IMR-90 (cell line): Measurements from ENCODE around the gene C19orf85. TPM values are rescaled to one million over a fixed set of nuclear protein-coding genes. Genes with fewer than 3 reads are reported as not detected.

Source experiments
- ATAC-seq: fragments of 200-7000 bp; cut with Tn5 transposase; 2 replicates; pipeline ENCODE4 v1.9.1; 2020; ENCODE audit warnings: low read depth, mild to moderate bottlenecking, moderate library complexity
- BruUV-seq: library from RNA; stranded (reverse); fragments of 400-500 nt; replicated peaks from 2 replicates; lab custom pipeline; 2021; lab: Mats Ljungman, UMichigan
- CTCF ChIA-PET: fragments of 300-600 bp; formaldehyde crosslinking; extraction: SDS; loops from one replicate; lab custom pipeline; 2021; ENCODE audit warnings: antibody characterized with exemption; lab: Yijun Ruan, JAX
- POLR2A ChIA-PET: fragments of 300-600 bp; sonication (Branson Sonifier 250); formaldehyde crosslinking; loops from one replicate; lab custom pipeline; 2022; ENCODE audit warnings: antibody characterized with exemption; ENCODE audit not compliant: unreplicated experiment; lab: Charles Lee
- DNase-seq: peaks from one replicate; pipeline ENCODE4 v3.0.0; 2013
- H2AFZ ChIP-seq: replicated peaks from 2 replicates; pipeline ENCODE3; 2013; ENCODE audit warnings: low read length, mild to moderate bottlenecking; ENCODE audit not compliant: poor library complexity
- H2AK5ac ChIP-seq: 2 replicates; pipeline ENCODE4 v1.6.1; 2013; ENCODE audit warnings: low read depth, low read length, inconsistent platforms
- H2AK9ac ChIP-seq: replicated peaks from 2 replicates; pipeline ENCODE3; 2013; ENCODE audit warnings: mild to moderate bottlenecking, low read depth, low read length, moderate library complexity; ENCODE audit not compliant: poor library complexity
- H2BK120ac ChIP-seq: 2 replicates; pipeline ENCODE4 v1.6.1; 2013; ENCODE audit warnings: low read depth, low read length, inconsistent platforms
- H2BK15ac ChIP-seq: 3 replicates; pipeline ENCODE4 v1.6.1; 2013; ENCODE audit warnings: low read depth, low read length, inconsistent platforms
- H2BK20ac ChIP-seq: 2 replicates; pipeline ENCODE4 v1.6.1; 2013; ENCODE audit warnings: low read depth, mild to moderate bottlenecking, inconsistent platforms, low read length, moderate library complexity
- H2BK5ac ChIP-seq: 2 replicates; pipeline ENCODE4 v1.6.1; 2013; ENCODE audit warnings: mild to moderate bottlenecking, low read depth, low read length, inconsistent platforms; ENCODE audit not compliant: poor library complexity, severe bottlenecking
- H3K14ac ChIP-seq: replicated peaks from 2 replicates; pipeline ENCODE4 v1.6.1; 2013; ENCODE audit warnings: low read depth, low read length, inconsistent platforms
- H3K18ac ChIP-seq: 2 replicates; pipeline ENCODE4 v1.6.1; 2013; ENCODE audit warnings: low read depth, low read length, control low read depth
- H3K23ac ChIP-seq: 2 replicates; pipeline ENCODE4 v1.6.1; 2013; ENCODE audit warnings: low read depth, low read length, inconsistent platforms
- H3K27ac ChIP-seq: 2 replicates; pipeline ENCODE4 v1.5.1; 2013; ENCODE audit warnings: mild to moderate bottlenecking, control low read depth, low read length; ENCODE audit not compliant: insufficient read depth
- H3K27me3 ChIP-seq: 2 replicates; pipeline ENCODE4 v1.6.1; 2013; ENCODE audit warnings: low read length; ENCODE audit not compliant: control insufficient read depth, insufficient read depth
- H3K36me3 ChIP-seq: 2 replicates; pipeline ENCODE4 v1.6.1; 2013; ENCODE audit warnings: low read length, mixed read lengths; ENCODE audit not compliant: control insufficient read depth, insufficient read depth
- H3K4ac ChIP-seq: 2 replicates; pipeline ENCODE4 v1.6.1; 2013; ENCODE audit warnings: low read depth, low read length, inconsistent platforms
- H3K4me1 ChIP-seq: 2 replicates; pipeline ENCODE4 v1.6.1; 2013; ENCODE audit warnings: low read length, mixed read lengths; ENCODE audit not compliant: control insufficient read depth, insufficient read depth
- H3K4me2 ChIP-seq: 2 replicates; pipeline ENCODE4 v1.6.1; 2013; ENCODE audit warnings: low read depth, mild to moderate bottlenecking, control low read depth, low read length, moderate library complexity
- H3K4me3 ChIP-seq: 2 replicates; pipeline ENCODE4 v1.5.1; 2013; ENCODE audit warnings: low read depth, mild to moderate bottlenecking, control low read depth, low read length, moderate library complexity; ENCODE audit not compliant: insufficient read depth
- H3K56ac ChIP-seq: 2 replicates; pipeline ENCODE4 v1.6.1; 2013; ENCODE audit warnings: low read length, inconsistent platforms; ENCODE audit not compliant: insufficient read depth; ENCODE audit errors: extremely low read depth
- H3K79me1 ChIP-seq, 2 experiments: 2 replicates each; pipeline ENCODE4 v1.6.1; 2013; ENCODE audit warnings: low read length in 2 of 2, inconsistent platforms in 1 of 2, low read depth in 1 of 2
- H3K9ac ChIP-seq: 2 replicates; pipeline ENCODE4 v1.6.1; 2013; ENCODE audit warnings: low read depth, low read length, control low read depth
- H3K9me1 ChIP-seq: 2 replicates; pipeline ENCODE4 v1.6.1; 2013; ENCODE audit warnings: low read length, inconsistent platforms; ENCODE audit not compliant: insufficient read depth
- H3K9me3 ChIP-seq: 2 replicates; pipeline ENCODE4 v1.6.1; 2013; ENCODE audit warnings: low read length; ENCODE audit not compliant: control insufficient read depth, insufficient read depth
- H4K20me1 ChIP-seq: 2 replicates; pipeline ENCODE4 v1.6.1; 2013; ENCODE audit warnings: low read length, inconsistent platforms; ENCODE audit not compliant: insufficient read depth
- H4K5ac ChIP-seq: 2 replicates; pipeline ENCODE4 v1.6.1; 2013; ENCODE audit warnings: mild to moderate bottlenecking, low read depth, low read length, control low read depth
- H4K8ac ChIP-seq, 2 experiments: 2 replicates each; pipeline ENCODE4 v1.6.1; 2013; ENCODE audit warnings: low read depth in 2 of 2, low read length in 2 of 2, control low read depth in 1 of 2, inconsistent platforms in 1 of 2
- H4K91ac ChIP-seq: 2 replicates; pipeline ENCODE4 v1.6.1; 2013; ENCODE audit warnings: low read depth, low read length, inconsistent platforms; ENCODE audit not compliant: insufficient read depth
- BHLHE40 ChIP-seq: fragments of 150-350 bp; IDR thresholded peaks from 2 replicates; pipeline ENCODE4 v1.6.1; 2016; ENCODE audit warnings: mild to moderate bottlenecking, low read depth, low read length
- CEBPB ChIP-seq: IDR thresholded peaks from 2 replicates; pipeline ENCODE4 v1.6.1; 2012; ENCODE audit warnings: low read depth, low read length, improper control_type of control experiment
- CHD1 ChIP-seq: IDR thresholded peaks from 2 replicates; pipeline ENCODE4 v1.6.1; 2012; ENCODE audit warnings: low read depth, low read length, improper control_type of control experiment
- FOS ChIP-seq: fragments of 150-350 bp; IDR thresholded peaks from 2 replicates; pipeline ENCODE4 v1.6.1; 2016; ENCODE audit warnings: low read depth, low read length
- MAFK ChIP-seq: IDR thresholded peaks from 2 replicates; pipeline ENCODE4 v1.6.1; 2012; ENCODE audit warnings: low read depth, low read length, improper control_type of control experiment
- MAZ ChIP-seq: IDR thresholded peaks from 2 replicates; pipeline ENCODE4 v1.6.1; 2012; ENCODE audit warnings: low read depth, mild to moderate bottlenecking, low read length, improper control_type of control experiment, moderate library complexity, borderline replicate concordance
- MXI1 ChIP-seq: IDR thresholded peaks from 2 replicates; pipeline ENCODE4 v1.6.1; 2012; ENCODE audit warnings: low read depth, mild to moderate bottlenecking, low read length, moderate library complexity, borderline replicate concordance
- NFE2L2 ChIP-seq: fragments of 150-350 bp; IDR thresholded peaks from 2 replicates; pipeline ENCODE4 v1.6.1; 2016; ENCODE audit warnings: low read depth, mild to moderate bottlenecking, low read length
- POLR2A ChIP-seq: IDR thresholded peaks from 2 replicates; pipeline ENCODE4 v1.6.1; 2012; ENCODE audit warnings: mild to moderate bottlenecking, low read depth, low read length
- RAD21 ChIP-seq: IDR thresholded peaks from 2 replicates; pipeline ENCODE4 v1.6.1; 2012; ENCODE audit warnings: low read length, improper control_type of control experiment
- RCOR1 ChIP-seq: IDR thresholded peaks from 2 replicates; pipeline ENCODE4 v1.6.1; 2012; ENCODE audit warnings: mild to moderate bottlenecking, low read length, improper control_type of control experiment; ENCODE audit not compliant: insufficient replicate concordance
- RFX5 ChIP-seq: IDR thresholded peaks from 2 replicates; pipeline ENCODE4 v1.8.0; 2012; ENCODE audit warnings: low read depth, mild to moderate bottlenecking, low read length, moderate library complexity
- SMC3 ChIP-seq: fragments of 150-350 bp; IDR thresholded peaks from 2 replicates; pipeline ENCODE4 v1.6.1; 2016; ENCODE audit warnings: low read depth, mild to moderate bottlenecking, antibody characterized with exemption, low read length, moderate library complexity
- WGBS, 2 experiments: methylation state at CpG; one replicate each; pipeline versions ENCODE4 v1.1.5 to v1.1.7; 2013; ENCODE audit warnings: missing lambda C conversion rate in 2 of 2; ENCODE audit not compliant: insufficient read length in 1 of 2; ENCODE audit errors: extremely low coverage in 2 of 2; 5-methylcytosine and 5-hydroxymethylcytosine counted together
- dilution Hi-C: fragments of 300-500 bp; cut with HindIII; formaldehyde crosslinking; loops from one replicate; pipeline ENCODE4 v1.14.3; 2018; ENCODE audit warnings: low sequenced_read_pairs; ENCODE audit not compliant: unreplicated experiment
- in situ Hi-C: fragments of 300-500 bp; cut with MboI; formaldehyde crosslinking; loops from 3 replicates; pipeline ENCODE4 v1.14.3; 2019; ENCODE audit warnings: low sequenced_read_pairs, inconsistent platforms, mixed read lengths
- intact Hi-C: fragments of 100-400 bp; cut with micrococcal nuclease; formaldehyde crosslinking; loops from 2 replicates; pipeline ENCODE4 v1.10.0; 2022
- polyA plus RNA-seq, 3 experiments: library from polyadenylated mRNA; depleted of rRNA; stranded (reverse); fragments of >200 nt; gene quantifications; 2 replicates each; pipeline ENCODE4 v1.2.3, GENCODE V29; 2012; ENCODE audit warnings: low replicate concordance in 1 of 3
- total RNA-seq: library from RNA; depleted of rRNA; stranded (reverse); fragments of >200 nt; gene quantifications from 2 replicates; pipeline ENCODE4 v1.2.3, GENCODE V29; 2012
- TF ChIP-seq, protein P1 (sequence below): fragments of 150-350 bp; IDR thresholded peaks from 2 replicates; pipeline ENCODE4 v1.6.1; 2016; ENCODE audit warnings: low read depth, mild to moderate bottlenecking, low read length, moderate library complexity, borderline replicate concordance
- TF ChIP-seq, protein P2 (sequence below): fragments of 150-350 bp; IDR thresholded peaks from 2 replicates; pipeline ENCODE4 v1.6.1; 2017; ENCODE audit warnings: mild to moderate bottlenecking, antibody characterized with exemption, low read length, low read depth

The C19orf85 gene
- total and polyA plus RNA-seq, 2 of the 4 experiments (the other 2 are of a cell fraction), result not detected

DNA sequence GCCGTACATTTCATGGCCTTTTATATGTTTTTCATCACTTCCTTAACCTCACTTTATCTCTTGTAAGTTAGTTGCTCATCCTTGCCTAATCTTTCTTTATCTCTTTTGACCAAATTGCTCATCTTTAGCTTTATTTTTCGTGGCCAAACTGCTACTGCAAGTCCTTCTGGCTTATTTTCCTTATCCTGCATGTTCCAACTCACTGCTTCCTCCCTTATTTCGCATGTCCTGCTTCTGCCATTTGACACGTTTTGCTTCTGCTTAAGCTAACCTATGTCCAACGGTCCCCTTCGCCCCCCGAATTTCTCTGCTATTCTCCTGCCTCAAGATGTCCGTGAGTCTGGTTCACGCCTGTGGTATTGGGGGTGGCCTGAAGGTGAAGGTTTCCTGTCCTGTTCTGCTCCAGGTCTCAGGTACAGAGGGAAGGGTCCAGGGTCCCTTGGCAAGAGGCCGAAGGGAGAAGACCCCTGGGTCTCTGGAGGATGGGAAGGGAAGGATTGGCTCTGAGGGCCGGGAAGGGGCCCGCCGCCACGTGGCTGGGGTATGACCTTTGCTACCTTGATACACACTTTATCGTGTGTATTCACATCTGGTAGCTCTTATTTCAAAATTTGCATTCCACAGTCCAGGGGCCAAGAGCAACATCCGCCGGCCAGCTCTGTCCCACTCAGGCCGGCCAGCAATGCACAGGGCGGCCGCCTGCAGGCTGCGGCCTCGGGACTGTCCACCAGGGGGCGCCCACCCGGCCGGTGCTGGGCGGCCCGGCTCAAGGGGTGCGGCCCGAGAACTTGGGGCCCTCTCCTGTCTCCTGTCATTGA is 2.9 kb upstream of the C19orf85 start:
- Histone ChIP-seq H2BK15ac (0 out of 3 replicates have a peak overlapping the region, but pooled peaks have one; percentile 36), H3K14ac (peak overlapping the region; percentile 64; the same call in 1 of the 2 replicates), H4K91ac (peak overlapping the region; percentile 23; the same call in 1 of the 2 replicates), H2BK120ac (0 out of 2 replicates have a peak overlapping the region, but pooled peaks have one; percentile 55), H4K20me1 (no peaks in the 10 kb centered on the region), H3K27me3 (no peaks in the 10 kb centered on the region), H2BK20ac (no peak overlapping the region), H3K56ac (no peak overlapping the region), H3K4me2 (peak overlapping the region; percentile 80), H3K23ac (no peak overlapping the region), H3K27ac (no peak overlapping the region), H3K9me3 (no peaks in the 10 kb centered on the region), H4K5ac (peak overlapping the region; percentile 65; the same call in 1 of the 2 replicates), H2AK5ac (peak overlapping the region; percentile 1; the same call in 1 of the 2 replicates), H3K4me3 (no peak overlapping the region), H3K4me1 (peaks cover 8% of the 10 kb centered on the region), H3K36me3 (no peaks in the 10 kb centered on the region), H4K8ac (peak overlapping the region; percentile 47 to 86; a peak in 3 of 4 replicates), H3K79me1 (0 out of 4 replicates have a peak, but pooled peaks cover 0 to under 1% of the 10 kb centered on the region in 2 experiments), H3K9ac (no peak overlapping the region), H3K18ac (no peak overlapping the region), H3K4ac (peak overlapping the region; percentile 25; the same call in 1 of the 2 replicates), H2AK9ac (peak overlapping the region; percentile 95), H2AFZ (peak overlapping the region; percentile 97), H2BK5ac (no peak overlapping the region), H3K9me1 (no peaks in the 10 kb centered on the region; the same call in 1 of the 2 replicates)
- WGBS, 2 experiments, result 31% methylated on average over 6 of the region's 29 CpGs; no CpG with 5 or more reads in 1 of the 2 experiments
- no TSS peak for BruUV-seq
- in situ Hi-C loops (no loop called here), dilution Hi-C loops (no loop called here), intact Hi-C loops (loop anchor here (1.0 kb wide), 1 partner anchor 37 kb away; no protein-coding TSS in a partner anchor)
- DNase-seq (peak; percentile 65), ATAC-seq (peak; percentile 99)
- CTCF ChIA-PET, result interaction anchor here (0.6 to 2.6 kb wide), 13 partner anchors 8 to 132 kb away, joined by 3 to 24 read pairs (median 4); partner anchors contain the start of genes FIZ1, NAT14 and ZNF628
- POLR2A ChIA-PET, result interaction anchor here (0.6 kb wide), 1 partner anchor 57 kb away, joined by 4 read pairs; no protein-coding TSS in a partner anchor
- TF ChIP-seq MXI1, result no peak
- TF ChIP-seq NFE2L2, result no peak
- TF ChIP-seq RAD21, result peak; percentile 69
- no peak for TF ChIP-seq MAZ
- no peak for TF ChIP-seq POLR2A
- TF ChIP-seq, protein P1, sequence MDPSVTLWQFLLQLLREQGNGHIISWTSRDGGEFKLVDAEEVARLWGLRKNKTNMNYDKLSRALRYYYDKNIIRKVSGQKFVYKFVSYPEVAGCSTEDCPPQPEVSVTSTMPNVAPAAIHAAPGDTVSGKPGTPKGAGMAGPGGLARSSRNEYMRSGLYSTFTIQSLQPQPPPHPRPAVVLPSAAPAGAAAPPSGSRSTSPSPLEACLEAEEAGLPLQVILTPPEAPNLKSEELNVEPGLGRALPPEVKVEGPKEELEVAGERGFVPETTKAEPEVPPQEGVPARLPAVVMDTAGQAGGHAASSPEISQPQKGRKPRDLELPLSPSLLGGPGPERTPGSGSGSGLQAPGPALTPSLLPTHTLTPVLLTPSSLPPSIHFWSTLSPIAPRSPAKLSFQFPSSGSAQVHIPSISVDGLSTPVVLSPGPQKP, result no peak
- TF ChIP-seq RFX5, result peak; percentile 50; the same call in 1 of the 2 replicates
- TF ChIP-seq BHLHE40, result no peak
- TF ChIP-seq CHD1, result no peak
- TF ChIP-seq, protein P2, sequence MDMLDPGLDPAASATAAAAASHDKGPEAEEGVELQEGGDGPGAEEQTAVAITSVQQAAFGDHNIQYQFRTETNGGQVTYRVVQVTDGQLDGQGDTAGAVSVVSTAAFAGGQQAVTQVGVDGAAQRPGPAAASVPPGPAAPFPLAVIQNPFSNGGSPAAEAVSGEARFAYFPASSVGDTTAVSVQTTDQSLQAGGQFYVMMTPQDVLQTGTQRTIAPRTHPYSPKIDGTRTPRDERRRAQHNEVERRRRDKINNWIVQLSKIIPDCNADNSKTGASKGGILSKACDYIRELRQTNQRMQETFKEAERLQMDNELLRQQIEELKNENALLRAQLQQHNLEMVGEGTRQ, result no peak
- peak; percentile 84 for TF ChIP-seq SMC3
- TF ChIP-seq CEBPB, result no peak
- TF ChIP-seq FOS, result no peak
- no peak for TF ChIP-seq RCOR1
- TF ChIP-seq MAFK, result no peak
